Chondrocyte (in vitro differentiated cells): ENCODE data around the gene AFDN. TPM values are rescaled to one million over a fixed set of nuclear protein-coding genes. Genes with fewer than 3 reads are reported as not detected.

ENCODE experiments used
- DNase-seq: peaks from one replicate; pipeline ENCODE4 v3.0.0; 2021; ENCODE audit warnings: mixed read lengths, low spot score
- H3K27ac Mint-ChIP-seq: one replicate; pipeline ENCODE4 v1.8.0; 2021; ENCODE audit warnings: mild to moderate bottlenecking, moderate library complexity, mixed read lengths; ENCODE audit not compliant: unreplicated experiment
- H3K27me3 Mint-ChIP-seq: 2 replicates; pipeline ENCODE4 v1.8.0; 2021; ENCODE audit warnings: low read depth, mixed read lengths
- H3K36me3 Mint-ChIP-seq: 2 replicates; pipeline ENCODE4 v1.8.0; 2021; ENCODE audit warnings: low read depth, mixed read lengths
- H3K4me1 Mint-ChIP-seq: 2 replicates; pipeline ENCODE4 v1.8.0; 2021; ENCODE audit warnings: low read depth, mild to moderate bottlenecking, mixed read lengths
- H3K4me3 Mint-ChIP-seq: one replicate; pipeline ENCODE4 v1.8.0; 2021; ENCODE audit warnings: mild to moderate bottlenecking, moderate library complexity, mixed read lengths; ENCODE audit not compliant: unreplicated experiment
- H3K9me3 Mint-ChIP-seq: 2 replicates; pipeline ENCODE4 v1.8.0; 2021; ENCODE audit warnings: low read depth, mixed read lengths
- CTCF ChIP-seq: fragments of 200-600 bp; sonication (generic); IDR thresholded peaks from 2 replicates; pipeline ENCODE4 v1.5.0; 2021; ENCODE audit warnings: antibody characterized with exemption, mild to moderate bottlenecking, moderate library complexity
- total RNA-seq: library from RNA; stranded (reverse); gene quantifications from 3 replicates; pipeline ENCODE4 v1.2.1, GENCODE V29; 2021

AFDN gene
- total RNA-seq, 1 donor from 2014 or later, result 45.8 TPM

GRCh38 chr6:167849846-167850459, 23.2 kb downstream of the AFDN start:
- no peak for TF ChIP-seq CTCF
- H3K4me1 Mint-ChIP-seq, result peaks cover 61% of the 10 kb centered on the region
- DNase-seq, result no peak
- H3K9me3 Mint-ChIP-seq, result no peaks in the 10 kb centered on the region
- H3K4me3 Mint-ChIP-seq, result no peak overlapping the region
- H3K27me3 Mint-ChIP-seq, result no peaks in the 10 kb centered on the region
- no peaks in the 10 kb centered on the region for H3K36me3 Mint-ChIP-seq
- H3K27ac Mint-ChIP-seq, result no peak overlapping the region

- Mint-ChIP-seq H3K36me3 (no peaks in the 10 kb centered on the region), H3K4me1 (peaks cover 67% of the 10 kb centered on the region), H3K4me3 (no peak overlapping the region), H3K27ac (no peak overlapping the region), H3K9me3 (no peaks in the 10 kb centered on the region), H3K27me3 (no peaks in the 10 kb centered on the region)
- no peak for TF ChIP-seq CTCF
- no peak for DNase-seq
These were observed 24.1 kb downstream of the AFDN start for GRCh38 chr6:167850782-167851181.

GRCh38 chr6:167851370-167851952, 24.8 kb downstream of the AFDN start:
- Mint-ChIP-seq H3K9me3 (no peaks in the 10 kb centered on the region), H3K27me3 (no peaks in the 10 kb centered on the region), H3K4me3 (no peak overlapping the region), H3K27ac (no peak overlapping the region), H3K4me1 (peaks cover 74% of the 10 kb centered on the region), H3K36me3 (no peaks in the 10 kb centered on the region)
- no peak for DNase-seq
- no peak for TF ChIP-seq CTCF

GRCh38 chr6:167855825-167856425, 29.2 kb downstream of the AFDN start:
- H3K27me3 Mint-ChIP-seq, result no peaks in the 10 kb centered on the region
- TF ChIP-seq CTCF, result no peak
- peak overlapping the region; percentile 84 for H3K27ac Mint-ChIP-seq
- no peaks in the 10 kb centered on the region for H3K36me3 Mint-ChIP-seq
- DNase-seq, result no peak
- H3K4me3 Mint-ChIP-seq, result no peak overlapping the region
- no peaks in the 10 kb centered on the region for H3K9me3 Mint-ChIP-seq
- peaks cover 74% of the 10 kb centered on the region for H3K4me1 Mint-ChIP-seq

GRCh38 chr6:167856474-167856873, 29.8 kb downstream of the AFDN start:
- peaks cover 73% of the 10 kb centered on the region for H3K4me1 Mint-ChIP-seq

More at GRCh38 chr6:167856474-167856873, 29.8 kb downstream of the AFDN start:
- H3K9me3 Mint-ChIP-seq, result no peaks in the 10 kb centered on the region
- no peak for TF ChIP-seq CTCF
- no peaks in the 10 kb centered on the region for H3K36me3 Mint-ChIP-seq
- no peaks in the 10 kb centered on the region for H3K27me3 Mint-ChIP-seq
- H3K27ac Mint-ChIP-seq, result peak overlapping the region; percentile 84
- H3K4me3 Mint-ChIP-seq, result no peak overlapping the region
- DNase-seq, result no peak
